Sigmoid colon (tissue), 4 donors: ENCODE results near the gene WDHD1.

Source experiments
- EP300 ChIP-seq, 4 donors: sonication (generic); formaldehyde crosslinking; IDR thresholded peaks; one replicate each; pipeline ENCODE4 v1.6.1; 2017; ENCODE audit warnings: antibody characterized with exemption in 4 of 4
- POLR2A ChIP-seq, 2 donors: fragments of 450-650 bp; IDR thresholded peaks; one replicate each; pipeline ENCODE4 v1.6.1; 2016; ENCODE audit warnings: antibody characterized with exemption in 2 of 2, mild to moderate bottlenecking in 2 of 2, moderate library complexity in 2 of 2
- POLR2AphosphoS5 ChIP-seq, 4 donors: sonication (generic); formaldehyde crosslinking; IDR thresholded peaks; one replicate each; pipeline ENCODE4 v1.6.1; 2017; ENCODE audit warnings: antibody characterized with exemption in 4 of 4
- TF ChIP-seq, protein P1 (sequence below), 4 experiments: fragments of 450-650 bp in 3 of 4; fragments of 200-600 bp in 1 of 4; IDR thresholded peaks; one replicate each; pipeline ENCODE4 v1.5.1; 2016 to 2019; ENCODE audit warnings: antibody characterized with exemption in 4 of 4, mild to moderate bottlenecking in 3 of 4, moderate library complexity in 2 of 4

DNA sequence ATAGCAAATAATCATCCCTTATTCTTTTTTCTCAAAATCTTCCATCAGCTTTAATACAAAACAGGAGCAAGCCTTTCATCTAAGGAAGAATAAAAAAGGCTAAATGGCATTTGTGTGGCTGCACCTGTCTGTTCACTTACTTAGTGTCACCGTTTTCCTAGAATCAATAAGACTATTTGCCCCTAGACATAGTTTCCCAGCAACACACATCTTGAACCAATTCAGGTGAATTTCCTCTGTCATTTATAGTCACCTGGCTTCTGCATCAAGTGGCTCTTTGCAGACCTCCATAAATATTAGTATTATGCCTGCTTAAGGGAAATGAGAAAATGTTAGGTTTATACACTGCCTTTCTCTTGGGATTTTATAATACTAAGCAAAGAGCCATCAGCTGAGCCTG lies 106.8 kb downstream of the WDHD1 start:
- TF ChIP-seq POLR2A (IDR thresholded peaks at IDR 0.05) (no peak), POLR2AphosphoS5 (IDR thresholded peaks at IDR 0.05) (no peak), EP300 (IDR thresholded peaks at IDR 0.05) (no peak)
- TF ChIP-seq, protein P1, sequence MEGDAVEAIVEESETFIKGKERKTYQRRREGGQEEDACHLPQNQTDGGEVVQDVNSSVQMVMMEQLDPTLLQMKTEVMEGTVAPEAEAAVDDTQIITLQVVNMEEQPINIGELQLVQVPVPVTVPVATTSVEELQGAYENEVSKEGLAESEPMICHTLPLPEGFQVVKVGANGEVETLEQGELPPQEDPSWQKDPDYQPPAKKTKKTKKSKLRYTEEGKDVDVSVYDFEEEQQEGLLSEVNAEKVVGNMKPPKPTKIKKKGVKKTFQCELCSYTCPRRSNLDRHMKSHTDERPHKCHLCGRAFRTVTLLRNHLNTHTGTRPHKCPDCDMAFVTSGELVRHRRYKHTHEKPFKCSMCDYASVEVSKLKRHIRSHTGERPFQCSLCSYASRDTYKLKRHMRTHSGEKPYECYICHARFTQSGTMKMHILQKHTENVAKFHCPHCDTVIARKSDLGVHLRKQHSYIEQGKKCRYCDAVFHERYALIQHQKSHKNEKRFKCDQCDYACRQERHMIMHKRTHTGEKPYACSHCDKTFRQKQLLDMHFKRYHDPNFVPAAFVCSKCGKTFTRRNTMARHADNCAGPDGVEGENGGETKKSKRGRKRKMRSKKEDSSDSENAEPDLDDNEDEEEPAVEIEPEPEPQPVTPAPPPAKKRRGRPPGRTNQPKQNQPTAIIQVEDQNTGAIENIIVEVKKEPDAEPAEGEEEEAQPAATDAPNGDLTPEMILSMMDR (IDR thresholded peaks at IDR 0.05), result no peak
